GM21717 (cell line): ENCODE measurements around the gene ZSCAN10.
"Not testable (repeated sequence)": the region's sequence is repeated elsewhere in the genome, so short reads cannot be mapped to it uniquely, and the experiment has no call there.

Source experiments
- ATAC-seq: cut with Tn5 transposase; IDR thresholded peaks from one replicate; pipeline ENCODE4 v1.9.1; 2021; ENCODE audit warnings: mild to moderate bottlenecking, moderate library complexity; ENCODE audit not compliant: unreplicated experiment

The ZSCAN10 gene

GRCh38 chr16:3086596-3087242, 12.4 kb downstream of the ZSCAN10 start:
- ATAC-seq: no peak

- ATAC-seq: no peak
Measured at GRCh38 chr16:3085868-3086595, 13.1 kb downstream of the ZSCAN10 start.

- no peak for ATAC-seq
Measured at GRCh38 chr16:3084969-3085670, 14.0 kb downstream of the ZSCAN10 start.

GRCh38 chr16:3084491-3084890, 14.6 kb downstream of the ZSCAN10 start:
- no peak for ATAC-seq

DNA sequence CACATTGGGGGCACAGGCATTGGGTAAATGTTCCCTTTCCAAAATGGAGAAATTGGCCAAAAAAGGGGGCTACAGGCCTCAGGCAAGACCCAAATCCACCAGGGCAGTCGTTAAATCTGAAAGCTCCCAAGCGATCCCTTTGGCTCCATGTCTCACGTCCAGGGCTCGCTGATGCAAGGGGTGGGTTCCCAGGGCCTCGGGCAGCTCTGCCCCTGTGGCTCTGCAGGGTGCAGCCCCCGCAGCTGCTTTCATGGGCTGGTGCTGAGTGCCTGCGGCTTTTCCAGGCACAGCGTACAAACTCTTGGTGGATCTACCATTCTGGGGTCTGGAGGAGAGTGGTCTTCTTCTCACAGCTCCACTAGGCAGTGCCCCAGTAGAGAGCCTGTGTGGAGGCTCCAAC, 15.7 kb downstream of the ZSCAN10 start:
- ATAC-seq: not testable (repeated sequence)

- not testable (repeated sequence) for ATAC-seq
Measured at GRCh38 chr16:3081957-3082356, 17.1 kb downstream of the ZSCAN10 start.

DNA sequence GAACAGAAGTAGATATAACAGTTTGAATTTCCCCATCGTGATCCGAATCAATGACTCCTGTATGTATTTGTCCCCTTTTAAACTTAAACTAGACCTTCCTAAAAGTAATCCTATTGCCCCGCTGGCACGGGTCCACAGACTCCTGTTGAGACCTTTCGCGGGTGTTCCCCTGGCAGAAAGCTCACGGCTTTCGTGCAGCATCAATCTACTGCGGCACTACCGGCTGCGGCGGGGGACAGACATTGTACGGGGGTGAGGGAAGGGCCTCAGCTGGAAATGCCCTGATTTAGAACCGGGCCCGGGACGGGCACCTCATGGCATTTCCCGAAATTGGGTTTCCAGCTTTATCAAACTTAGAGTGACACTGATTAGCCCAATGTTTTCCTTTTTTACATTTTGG, 19.1 kb downstream of the ZSCAN10 start:
- no peak for ATAC-seq

DNA sequence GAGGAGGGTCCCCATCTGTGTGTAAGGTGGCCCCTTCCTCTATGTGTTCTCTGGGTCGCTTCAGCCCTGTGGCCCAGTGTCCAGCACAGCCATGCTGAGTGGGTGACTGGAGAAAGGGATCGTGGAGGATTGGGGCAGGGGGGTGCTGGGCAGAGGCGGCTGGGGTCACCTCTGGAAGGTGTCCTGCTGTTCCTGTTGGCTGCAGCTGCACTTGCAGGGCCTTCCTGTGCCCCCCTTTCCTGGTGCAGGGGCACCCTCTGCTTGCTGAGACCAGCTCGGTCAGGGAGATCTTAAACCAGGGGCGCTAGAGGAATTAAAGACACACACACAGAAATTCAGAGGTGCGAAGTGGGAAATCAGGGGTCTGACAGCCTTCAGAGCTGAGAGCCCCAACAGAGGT, 22.5 kb downstream of the ZSCAN10 start:
- no peak for ATAC-seq

DNA sequence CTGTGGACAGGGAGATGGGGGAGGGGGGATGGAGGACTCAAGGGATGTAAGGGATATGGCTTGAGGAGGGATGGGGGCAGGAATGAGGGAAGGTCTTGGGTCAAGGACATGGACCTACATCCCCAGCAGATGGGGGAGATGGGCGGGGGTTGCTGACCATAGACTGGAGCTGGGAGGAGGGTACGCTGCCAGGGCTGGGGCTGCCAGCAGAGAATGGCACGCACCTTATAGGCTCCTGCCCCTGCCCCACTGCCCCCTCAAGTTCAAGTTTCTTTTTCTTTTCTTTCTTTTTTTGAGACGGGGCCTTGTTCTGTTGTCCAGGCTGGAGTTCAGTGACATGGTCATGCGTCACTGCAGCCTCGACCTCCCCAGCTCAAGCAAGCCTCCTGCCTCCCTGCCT, 23.1 kb downstream of the ZSCAN10 start:
- ATAC-seq: not testable (repeated sequence)

DNA sequence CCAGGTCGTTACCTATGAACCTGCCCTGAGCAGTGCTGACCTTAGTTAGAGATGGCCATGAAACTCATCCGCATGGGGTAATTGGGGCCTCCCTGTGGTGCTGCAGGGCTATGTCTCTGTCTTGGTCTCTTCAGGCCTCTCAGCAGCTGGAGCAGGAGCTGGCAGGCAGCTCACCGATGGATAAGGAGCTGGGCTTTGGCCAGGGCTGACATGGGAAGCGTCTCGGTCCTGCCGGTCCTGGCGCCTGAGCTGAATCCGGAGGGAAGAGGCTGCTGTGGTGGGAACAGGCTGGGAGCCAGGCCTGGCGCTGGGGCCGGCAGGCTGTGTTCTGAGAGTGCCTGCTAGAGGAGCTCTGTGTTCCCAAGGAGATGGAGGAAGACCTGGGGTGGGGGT, 23.6 kb downstream of the ZSCAN10 start:
- no peak for ATAC-seq

DNA sequence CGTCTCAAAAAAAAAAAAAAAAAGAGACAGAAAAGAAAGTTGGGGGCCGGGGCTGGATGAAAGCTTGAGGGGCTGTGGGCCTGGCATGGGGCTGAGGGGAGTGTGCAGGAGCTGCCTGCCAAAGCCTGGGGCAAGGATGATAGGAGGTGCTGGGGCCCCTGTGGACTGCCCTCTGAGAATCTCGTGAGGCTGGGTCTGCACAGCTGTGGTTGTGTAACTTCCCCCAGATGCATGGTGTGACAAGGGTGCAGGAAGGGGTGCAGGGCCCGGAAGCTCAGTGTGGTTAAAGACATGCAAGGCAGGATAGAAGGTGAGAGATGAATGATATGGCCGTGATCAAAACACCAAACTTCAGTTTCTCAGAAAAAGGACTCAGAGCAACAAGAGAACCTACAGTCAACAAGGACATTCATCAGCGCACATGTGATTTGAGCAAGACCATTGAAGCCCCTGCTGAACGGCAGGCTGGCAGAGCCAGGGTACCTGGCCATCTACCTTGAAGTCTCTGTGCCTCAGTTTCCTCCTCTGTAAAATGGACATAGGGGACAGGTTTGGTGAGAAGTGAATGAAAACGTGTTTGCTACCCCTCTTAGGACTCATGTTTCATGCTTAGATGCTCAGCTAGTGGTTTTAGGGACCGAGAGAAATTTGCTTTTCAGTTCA, 24.1 kb downstream of the ZSCAN10 start:
- peak; percentile 67 for ATAC-seq

GRCh38 chr16:3073448-3073847, 25.6 kb downstream of the ZSCAN10 start:
- ATAC-seq: no peak

DNA sequence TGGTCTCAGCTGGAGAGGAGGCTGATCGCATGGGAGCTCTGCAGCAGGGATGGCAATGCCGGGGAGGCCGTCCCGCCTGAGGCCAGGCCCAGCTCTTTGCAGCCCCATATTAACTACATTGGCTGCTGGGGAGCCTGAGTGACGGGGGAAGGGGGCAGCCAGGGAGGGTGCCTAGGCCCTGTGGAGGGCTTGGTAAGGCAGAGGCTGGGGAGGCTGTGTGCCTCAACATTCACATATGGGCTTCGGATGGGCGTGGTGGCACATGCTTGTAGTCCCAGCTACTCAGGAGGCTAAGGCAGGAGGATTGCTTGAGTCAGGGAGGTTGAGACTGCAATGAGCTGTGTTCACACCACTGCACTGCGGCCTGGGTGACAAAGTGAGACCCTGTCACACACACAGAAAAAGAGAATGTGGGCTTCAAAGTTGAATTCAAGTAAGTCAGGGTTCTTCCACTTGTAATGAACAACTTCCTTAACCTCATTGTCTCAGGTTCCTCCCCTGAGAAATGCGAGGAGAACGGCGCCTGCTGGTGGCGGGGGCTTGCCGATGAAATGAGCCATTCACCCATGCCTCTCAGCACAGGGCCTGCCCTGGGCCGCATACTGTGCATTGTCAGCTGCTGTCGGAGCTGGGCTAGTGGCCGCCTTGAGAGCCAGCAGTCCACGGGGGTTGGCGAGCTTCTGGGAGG, 26.4 kb downstream of the ZSCAN10 start:
- not testable (repeated sequence) for ATAC-seq

- ATAC-seq: not testable (repeated sequence)
Measured at GRCh38 chr16:3072148-3072547, 26.9 kb downstream of the ZSCAN10 start.

DNA sequence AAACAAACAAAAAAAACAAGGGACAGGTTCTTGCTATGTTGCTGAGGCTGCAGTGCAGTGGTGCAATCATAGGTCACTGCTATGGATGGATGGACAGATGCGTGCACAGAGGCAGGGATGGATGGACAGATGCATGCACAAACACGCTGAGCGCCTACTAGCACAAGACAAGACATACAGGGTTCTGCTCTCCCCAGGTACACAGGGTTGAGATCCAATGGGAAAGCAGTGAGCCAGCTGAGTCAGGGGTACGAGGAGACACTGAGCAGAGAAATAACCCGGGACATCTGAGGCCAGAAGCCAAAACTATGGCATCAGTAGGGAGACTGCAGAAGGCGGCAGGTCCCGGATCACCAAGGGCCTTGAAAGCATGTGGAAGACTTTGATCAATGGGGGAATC, 27.4 kb downstream of the ZSCAN10 start:
- ATAC-seq: no peak

DNA sequence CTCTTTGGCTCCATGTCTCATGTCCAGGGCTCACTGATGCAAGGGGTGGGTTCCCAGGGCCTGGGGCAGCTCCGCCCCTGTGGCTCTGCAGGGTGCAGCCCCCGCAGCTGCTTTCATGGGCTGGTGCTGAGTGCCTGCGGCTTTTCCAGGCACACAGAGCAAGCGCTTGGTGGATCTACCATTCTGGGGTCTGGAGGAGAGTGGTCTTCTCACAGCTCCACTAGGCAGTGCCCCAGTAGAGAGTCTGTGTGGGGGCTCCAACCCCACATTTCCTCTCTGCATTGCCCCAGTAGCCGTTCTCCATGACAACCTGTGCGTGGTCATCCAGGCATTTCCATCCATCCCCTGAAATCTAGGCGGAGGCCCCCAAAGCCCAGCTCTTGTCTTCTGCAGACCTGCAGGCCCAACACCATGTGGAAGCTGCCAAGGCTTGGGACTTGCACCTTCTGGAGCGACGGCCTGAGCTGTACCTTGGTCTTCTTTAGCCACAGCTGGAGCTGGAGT, 28.4 kb downstream of the ZSCAN10 start:
- no peak for ATAC-seq

GRCh38 chr16:3069146-3069545, 29.9 kb downstream of the ZSCAN10 start:
- not testable (repeated sequence) for ATAC-seq

GRCh38 chr16:3068487-3068886, 30.6 kb downstream of the ZSCAN10 start:
- ATAC-seq: no peak

GRCh38 chr16:3066440-3066748, 32.7 kb downstream of the ZSCAN10 start:
- no peak for ATAC-seq

DNA sequence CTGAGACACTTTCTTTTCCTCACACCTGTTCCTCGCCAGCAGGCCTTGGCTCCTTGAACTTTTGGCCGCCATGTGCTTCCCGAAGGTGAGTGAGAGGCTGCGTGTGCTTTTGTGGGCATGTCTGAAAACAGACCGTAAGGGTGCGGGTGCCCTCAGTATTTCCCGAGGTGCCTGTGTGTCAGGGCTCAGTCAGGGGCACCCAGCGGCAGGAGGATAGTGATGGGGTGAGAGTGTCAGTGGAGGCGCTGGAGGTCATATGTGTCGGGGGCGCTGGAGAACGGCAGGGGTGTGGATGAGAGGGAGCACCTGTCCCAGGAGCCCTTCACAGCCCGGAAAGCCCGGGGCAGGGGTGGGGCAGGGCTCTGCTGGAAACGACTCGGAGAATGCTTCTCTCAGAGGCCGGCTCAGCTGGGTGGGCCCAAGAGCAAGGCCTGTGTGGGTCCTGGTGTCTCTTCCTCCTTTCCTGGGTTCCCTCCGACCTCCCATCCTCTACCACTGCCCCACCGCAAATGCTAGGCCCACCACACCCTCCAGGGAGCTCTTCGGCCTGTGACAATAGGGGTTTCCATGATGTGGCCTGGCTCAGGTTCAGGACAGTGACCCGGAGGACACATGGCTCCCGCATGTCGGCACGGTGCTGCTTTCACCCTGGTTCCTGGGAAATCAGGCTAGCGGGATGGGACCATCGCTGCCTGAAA, 33.2 kb downstream of the ZSCAN10 start:
- ATAC-seq: no peak
